Psoas muscle (tissue), 8 donors: ENCODE data around the gene LAMA3. TPM values are rescaled to one million over a fixed set of nuclear protein-coding genes. Genes with fewer than 3 reads are reported as not detected.

ENCODE experiments used
- ATAC-seq, 4 donors: fragments of 200-7000 bp; cut with Tn5 transposase; one replicate each; pipeline ENCODE4 v1.9.1; 2020; ENCODE audit warnings: moderate library complexity in 3 of 4, mild to moderate bottlenecking in 2 of 4
- DNase-seq, 2 donors: peaks; one replicate each; pipeline ENCODE4 v3.0.0-alpha.2; 2020
- H3K27ac ChIP-seq: fragments of 200-600 bp; one replicate; pipeline ENCODE4 v1.8.0; 2022
- H3K27me3 ChIP-seq, 3 donors: fragments of 200-600 bp in 1 of 3; one replicate each; pipeline versions ENCODE4 v1.6.1 to v1.8.0; 2013 to 2022; ENCODE audit warnings: low read length in 2 of 3, mild to moderate bottlenecking in 2 of 3, moderate library complexity in 1 of 3; ENCODE audit not compliant: insufficient read depth in 3 of 3
- H3K36me3 ChIP-seq, 2 donors: fragments of 200-600 bp in 1 of 2; one replicate each; pipeline versions ENCODE4 v1.6.1 to v1.8.0; 2013 to 2022; ENCODE audit warnings: low read depth in 1 of 2, mild to moderate bottlenecking in 1 of 2, moderate library complexity in 1 of 2; ENCODE audit not compliant: insufficient read depth in 1 of 2
- H3K4me1 ChIP-seq: fragments of 200-600 bp; one replicate; pipeline ENCODE4 v1.8.0; 2022
- H3K4me3 ChIP-seq: fragments of 200-600 bp; one replicate; pipeline ENCODE4 v1.8.0; 2022; ENCODE audit warnings: mild to moderate bottlenecking
- H3K9me3 ChIP-seq: fragments of 200-600 bp; one replicate; pipeline ENCODE4 v1.8.0; 2022
- WGBS, 3 donors: extraction: QIAGEN DNeasy Blood & Tissue Kit; methylation state at CpG; one replicate each; pipeline versions ENCODE4 v1.1.6 to v1.1.7; 2013; 5-methylcytosine and 5-hydroxymethylcytosine counted together
- intact Hi-C, 2 donors: fragments of 100-400 bp; cut with DNase I; formaldehyde crosslinking; loops; one replicate each; pipeline versions ENCODE4 v1.11.0 to v1.14.2; 2022
- polyA plus RNA-seq, 3 donors: library from polyadenylated mRNA; stranded (reverse); fragments of 200-250 nt; gene quantifications; one replicate each; pipeline ENCODE4 v1.2.3, GENCODE V29; 2013
- total RNA-seq, 4 donors: library from RNA; stranded (reverse); fragmentation: NEBNext Ultra II Directional in 2 of 4; extraction: Animal tissue kit (Norgen Biotek cat#: 25700) in 2 of 4; gene quantifications; one replicate each; pipeline versions ENCODE4 v1.2.1 to v1.2.4, GENCODE V29; 2021 to 2023
- TF ChIP-seq, protein P1 (sequence below): fragments of 200-600 bp; IDR thresholded peaks from one replicate; pipeline ENCODE4 v1.8.0; 2022; ENCODE audit warnings: antibody characterized with exemption
- donor health status: healthy with polysubstance abuse.
- donor health status: DM: no; HTN: no; CAD: no; lungs with moderate emphysema.
- donor health status: Bipolar disorder and iron deficiency.
- donor health status: healthy.
- donor health status: DM: yes; HTN: yes; CAD: no.
- donor health status: DM: no; HTN: no; CAD: no.
- donor health status: DM: no; HTN: no; CAD: no.
- donor health status: DM: yes; HTN: yes; CAD: no.

LAMA3 gene
- total and polyA plus RNA-seq, 7 donors, result 0.49 to 4.2 (median 1.8) TPM

DNA sequence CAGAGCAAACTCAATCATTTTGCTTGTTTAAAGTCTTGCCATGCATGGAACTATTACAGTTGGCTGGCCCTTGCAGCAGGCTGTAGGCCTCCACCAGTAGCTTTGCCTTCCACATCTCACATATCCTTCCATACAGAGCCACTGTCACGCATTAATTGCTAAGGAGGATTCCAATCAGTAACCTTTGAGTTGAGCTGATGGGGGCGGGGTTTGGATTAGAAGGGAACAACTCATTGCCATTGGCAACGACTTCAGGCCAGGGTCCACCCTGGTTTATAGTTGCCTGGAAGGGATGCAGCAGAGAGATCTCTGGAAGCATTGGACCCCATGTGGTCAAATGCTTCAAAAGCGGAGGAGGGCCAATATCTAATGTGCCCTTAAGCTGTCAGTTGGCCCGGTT is 262.0 kb downstream of the LAMA3 start:
- Histone ChIP-seq H3K27ac (no peak overlapping the region), H3K36me3 (no peaks in the 10 kb centered on the region), H3K27me3 (no peaks in the 10 kb centered on the region), H3K4me1 (no peaks in the 10 kb centered on the region), H3K9me3 (no peaks in the 10 kb centered on the region), H3K4me3 (no peak overlapping the region)
- TF ChIP-seq, protein P1, sequence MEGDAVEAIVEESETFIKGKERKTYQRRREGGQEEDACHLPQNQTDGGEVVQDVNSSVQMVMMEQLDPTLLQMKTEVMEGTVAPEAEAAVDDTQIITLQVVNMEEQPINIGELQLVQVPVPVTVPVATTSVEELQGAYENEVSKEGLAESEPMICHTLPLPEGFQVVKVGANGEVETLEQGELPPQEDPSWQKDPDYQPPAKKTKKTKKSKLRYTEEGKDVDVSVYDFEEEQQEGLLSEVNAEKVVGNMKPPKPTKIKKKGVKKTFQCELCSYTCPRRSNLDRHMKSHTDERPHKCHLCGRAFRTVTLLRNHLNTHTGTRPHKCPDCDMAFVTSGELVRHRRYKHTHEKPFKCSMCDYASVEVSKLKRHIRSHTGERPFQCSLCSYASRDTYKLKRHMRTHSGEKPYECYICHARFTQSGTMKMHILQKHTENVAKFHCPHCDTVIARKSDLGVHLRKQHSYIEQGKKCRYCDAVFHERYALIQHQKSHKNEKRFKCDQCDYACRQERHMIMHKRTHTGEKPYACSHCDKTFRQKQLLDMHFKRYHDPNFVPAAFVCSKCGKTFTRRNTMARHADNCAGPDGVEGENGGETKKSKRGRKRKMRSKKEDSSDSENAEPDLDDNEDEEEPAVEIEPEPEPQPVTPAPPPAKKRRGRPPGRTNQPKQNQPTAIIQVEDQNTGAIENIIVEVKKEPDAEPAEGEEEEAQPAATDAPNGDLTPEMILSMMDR, result no peak
- no peak for DNase-seq
- no peak for ATAC-seq
- intact Hi-C loops, result no loop called here
- WGBS, 3 donors, result 82 to 87% (median 83%) methylated on average over 5 of the region's 5 CpGs

DNA sequence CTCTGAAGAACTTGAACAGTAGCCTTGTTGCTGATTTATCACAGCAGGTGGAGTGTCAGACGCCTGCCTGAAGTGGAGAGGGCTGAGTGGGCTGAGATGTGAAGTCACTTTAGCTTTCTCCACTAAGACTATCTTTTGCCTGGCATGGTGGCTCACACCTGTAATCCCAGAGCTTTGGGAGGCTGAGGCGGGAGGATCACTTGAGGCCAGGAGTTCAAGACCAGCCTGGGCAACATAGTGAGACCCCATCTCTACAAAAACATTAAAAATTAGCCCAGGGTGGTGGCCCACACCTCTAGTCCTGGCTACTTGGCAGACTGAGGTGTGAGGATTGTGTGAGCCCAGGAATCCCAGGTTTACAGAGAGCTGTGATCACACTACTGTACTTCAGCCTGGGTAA is 264.7 kb downstream of the LAMA3 start:
- Histone ChIP-seq H3K27me3 (no peaks in the 10 kb centered on the region), H3K9me3 (no peaks in the 10 kb centered on the region)
- WGBS, 3 donors, result 80 to 88% (median 86%) methylated on average over 2 of the region's 2 CpGs

DNA sequence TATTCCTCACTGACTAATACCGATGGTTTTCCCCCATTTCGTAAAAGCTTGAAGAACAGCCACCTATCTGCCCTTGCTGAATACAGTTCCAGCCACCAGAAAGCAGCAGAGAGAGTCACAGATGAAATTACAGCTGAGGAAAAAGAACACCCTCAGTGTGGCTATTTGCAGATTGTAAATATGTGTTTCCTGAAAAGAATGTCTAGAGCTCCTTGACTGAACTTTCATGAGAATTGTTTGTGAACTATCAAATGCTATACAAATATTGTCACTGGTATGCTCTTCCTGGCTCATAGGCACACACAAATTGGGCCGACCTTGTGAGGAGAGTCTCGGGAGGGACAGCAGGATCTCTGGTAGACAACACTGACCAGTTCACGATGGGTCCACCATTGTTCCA is 267.2 kb downstream of the LAMA3 start:
- intact Hi-C loops, result no loop called here
- Histone ChIP-seq H3K9me3 (no peaks in the 10 kb centered on the region), H3K4me1 (no peaks in the 10 kb centered on the region), H3K4me3 (no peak overlapping the region), H3K27ac (no peak overlapping the region), H3K27me3 (no peaks in the 10 kb centered on the region), H3K36me3 (no peaks in the 10 kb centered on the region)
- DNase-seq, result no peak
- ATAC-seq, result no peak
- TF ChIP-seq, protein P1, result no peak
- 81 to 85% (median 82%) methylated on average over 5 of the region's 5 CpGs for WGBS, 3 donors

More for the DNA sequence above, 264.7 kb downstream of the LAMA3 start:
- H3K36me3 ChIP-seq, result no peaks in the 10 kb centered on the region
- TF ChIP-seq, protein P1, result no peak
- no peak overlapping the region for H3K27ac ChIP-seq
- intact Hi-C loops, result no loop called here
- ATAC-seq, result no peak
- no peak for DNase-seq
- H3K4me3 ChIP-seq, result no peak overlapping the region
- H3K4me1 ChIP-seq, result no peaks in the 10 kb centered on the region

DNA sequence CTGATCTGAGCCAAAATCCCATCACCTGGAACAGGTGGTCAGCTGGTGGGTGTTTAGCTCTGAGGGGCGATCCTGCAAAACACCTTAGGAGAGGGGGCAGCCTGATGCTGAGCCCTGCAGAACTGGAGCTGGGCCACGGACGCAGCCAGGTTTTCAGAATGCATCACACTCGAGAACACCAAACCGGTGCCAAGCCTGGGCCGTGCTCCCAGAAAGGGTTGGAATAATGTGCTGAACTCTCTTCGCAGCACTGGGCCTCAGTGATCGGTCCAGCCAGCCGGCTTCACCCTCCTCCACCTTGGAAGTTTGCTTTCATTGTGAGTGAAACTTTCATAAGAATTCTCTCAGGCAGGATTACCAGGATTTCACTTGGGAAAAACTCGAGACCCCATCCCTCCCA is 268.8 kb downstream of the LAMA3 start:
- WGBS, 3 donors, result 22 to 31% (median 30%) methylated on average over 10 of the region's 10 CpGs
- Histone ChIP-seq H3K27ac (no peak overlapping the region), H3K9me3 (no peaks in the 10 kb centered on the region), H3K4me1 (no peaks in the 10 kb centered on the region), H3K36me3 (no peaks in the 10 kb centered on the region), H3K4me3 (no peak overlapping the region), H3K27me3 (no peaks in the 10 kb centered on the region)
- intact Hi-C loops, result no loop called here
- DNase-seq, result peak; percentile 72 to 75
- TF ChIP-seq, protein P1, result no peak
- ATAC-seq, result peak; percentile 66 to 83 (median 81)

DNA sequence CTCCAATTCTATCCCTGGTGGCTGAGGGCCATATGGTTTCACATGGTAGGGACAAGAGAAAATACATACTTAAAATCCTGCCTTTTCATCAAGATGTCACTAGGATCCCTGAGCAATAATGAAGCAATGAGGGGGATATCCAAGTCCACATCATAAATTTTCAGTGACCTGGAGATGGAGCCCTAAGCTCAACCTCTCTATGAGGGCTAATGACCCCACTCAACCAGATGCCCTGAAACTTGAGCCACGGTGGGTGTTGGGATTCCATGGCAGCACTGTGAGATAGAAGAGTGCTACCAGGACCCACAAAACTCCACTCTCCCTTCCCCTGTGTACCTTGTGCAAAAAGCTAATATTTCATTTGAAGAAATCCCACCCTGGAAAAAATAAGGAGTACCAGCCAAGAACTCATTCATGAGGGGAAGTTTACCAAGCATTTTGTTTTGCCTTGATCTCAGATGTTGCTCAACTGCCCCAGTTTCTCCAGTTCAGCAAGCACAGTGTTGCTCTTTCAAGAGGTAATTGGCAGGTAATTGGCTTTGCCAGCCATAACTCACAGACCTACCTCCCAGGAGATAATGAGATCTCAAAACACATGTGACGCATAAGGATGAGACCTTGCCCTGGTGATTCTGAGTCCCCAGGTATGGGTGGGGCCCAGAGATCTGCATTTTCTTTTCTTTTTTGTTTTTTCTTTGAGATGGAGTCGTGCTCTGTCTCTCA is 274.4 kb downstream of the LAMA3 start:
- H3K4me3 ChIP-seq, result no peak overlapping the region
- intact Hi-C loops, result no loop called here
- TF ChIP-seq, protein P1, result no peak
- H3K36me3 ChIP-seq, result no peaks in the 10 kb centered on the region
- DNase-seq (no peak), ATAC-seq (no peak)
- no peaks in the 10 kb centered on the region for H3K4me1 ChIP-seq
- no peaks in the 10 kb centered on the region for H3K9me3 ChIP-seq
- no peak overlapping the region for H3K27ac ChIP-seq
- no peaks in the 10 kb centered on the region for H3K27me3 ChIP-seq
- 72 to 73% (median 72%) methylated on average over 3 of the region's 3 CpGs for WGBS, 3 donors
